ENCODE results near the gene EFCAB8.

EFCAB8 gene

GRCh38 chr20:32858701-32859372 is at the start of gene EFCAB8:
TSS of gene EFCAB8 (plus strand) at chr20:32858923. CDS start at chr20:32863793, 4,870 bp downstream.
- in situ Hi-C loops (cut with HindIII; ENCODE audit: low pct_ligation_motif_present, low pct_unique_long_range_greater_than_20kb, low sequenced_read_pairs), result no loop called here
- no peak for DNase-seq

GRCh38 chr20:32809907-32810306 is 48.8 kb upstream of the EFCAB8 start:
- no peak for DNase-seq
- in situ Hi-C loops (cut with HindIII; ENCODE audit: low pct_ligation_motif_present, low pct_unique_long_range_greater_than_20kb, low sequenced_read_pairs), result no loop called here

GRCh38 chr20:32810941-32811340 is 47.8 kb upstream of the EFCAB8 start:
- in situ Hi-C loops (cut with HindIII; ENCODE audit: low pct_ligation_motif_present, low pct_unique_long_range_greater_than_20kb, low sequenced_read_pairs), result no loop called here
- DNase-seq, result no peak

GRCh38 chr20:32811886-32812285 is 46.8 kb upstream of the EFCAB8 start:
- DNase-seq, result no peak
- in situ Hi-C loops (cut with HindIII; ENCODE audit: low pct_ligation_motif_present, low pct_unique_long_range_greater_than_20kb, low sequenced_read_pairs), result no loop called here

- in situ Hi-C loops (cut with HindIII; ENCODE audit: low pct_ligation_motif_present, low pct_unique_long_range_greater_than_20kb, low sequenced_read_pairs), result no loop called here
- peak; percentile 52 for DNase-seq
Measured at GRCh38 chr20:32819992-32820697, 38.6 kb upstream of the EFCAB8 start.

GRCh38 chr20:32820698-32821377 is 37.9 kb upstream of the EFCAB8 start:
- peak; percentile 31 for DNase-seq
- in situ Hi-C loops (cut with HindIII; ENCODE audit: low pct_ligation_motif_present, low pct_unique_long_range_greater_than_20kb, low sequenced_read_pairs), result no loop called here

GRCh38 chr20:32822225-32822624 is 36.5 kb upstream of the EFCAB8 start:
- in situ Hi-C loops (cut with HindIII; ENCODE audit: low pct_ligation_motif_present, low pct_unique_long_range_greater_than_20kb, low sequenced_read_pairs), result no loop called here

GRCh38 chr20:32823078-32823477 is 35.6 kb upstream of the EFCAB8 start:
- peak; percentile 64 for DNase-seq
- in situ Hi-C loops (cut with HindIII; ENCODE audit: low pct_ligation_motif_present, low pct_unique_long_range_greater_than_20kb, low sequenced_read_pairs), result no loop called here

More at GRCh38 chr20:32822225-32822624, 36.5 kb upstream of the EFCAB8 start:
- no peak for DNase-seq

GRCh38 chr20:32823737-32824588 is 34.8 kb upstream of the EFCAB8 start:
- DNase-seq, result no peak
- in situ Hi-C loops (cut with HindIII; ENCODE audit: low pct_ligation_motif_present, low pct_unique_long_range_greater_than_20kb, low sequenced_read_pairs), result no loop called here

- DNase-seq, result no peak
- in situ Hi-C loops (cut with HindIII; ENCODE audit: low pct_ligation_motif_present, low pct_unique_long_range_greater_than_20kb, low sequenced_read_pairs), result no loop called here
Measured at GRCh38 chr20:32828029-32828680, 30.6 kb upstream of the EFCAB8 start.

- in situ Hi-C loops (cut with HindIII; ENCODE audit: low pct_ligation_motif_present, low pct_unique_long_range_greater_than_20kb, low sequenced_read_pairs), result no loop called here
- DNase-seq, result no peak
Measured at GRCh38 chr20:32829311-32830005, 29.3 kb upstream of the EFCAB8 start.

- in situ Hi-C loops (cut with HindIII; ENCODE audit: low pct_ligation_motif_present, low pct_unique_long_range_greater_than_20kb, low sequenced_read_pairs), result no loop called here
- no peak for DNase-seq
Measured at GRCh38 chr20:32830437-32830836, 28.3 kb upstream of the EFCAB8 start.

GRCh38 chr20:32831982-32832381 is 26.7 kb upstream of the EFCAB8 start:
- DNase-seq, result no peak
- in situ Hi-C loops (cut with HindIII; ENCODE audit: low pct_ligation_motif_present, low pct_unique_long_range_greater_than_20kb, low sequenced_read_pairs), result no loop called here

- in situ Hi-C loops (cut with HindIII; ENCODE audit: low pct_ligation_motif_present, low pct_unique_long_range_greater_than_20kb, low sequenced_read_pairs), result no loop called here
- DNase-seq, result no peak
Measured at GRCh38 chr20:32832664-32833063, 26.1 kb upstream of the EFCAB8 start.

- no peak for DNase-seq
- in situ Hi-C loops (cut with HindIII; ENCODE audit: low pct_ligation_motif_present, low pct_unique_long_range_greater_than_20kb, low sequenced_read_pairs), result no loop called here
Measured at GRCh38 chr20:32834972-32835371, 23.8 kb upstream of the EFCAB8 start.

GRCh38 chr20:32837157-32837556 is 21.6 kb upstream of the EFCAB8 start:
- no peak for DNase-seq
- in situ Hi-C loops (cut with HindIII; ENCODE audit: low pct_ligation_motif_present, low pct_unique_long_range_greater_than_20kb, low sequenced_read_pairs), result no loop called here

GRCh38 chr20:32839227-32839981 is 19.3 kb upstream of the EFCAB8 start:
- in situ Hi-C loops (cut with HindIII; ENCODE audit: low pct_ligation_motif_present, low pct_unique_long_range_greater_than_20kb, low sequenced_read_pairs), result no loop called here

More at GRCh38 chr20:32839227-32839981, 19.3 kb upstream of the EFCAB8 start:
- DNase-seq, result no peak
